Nephron (organoid): ENCODE measurements around the gene CD99L2.

Experiments used
- H3K27ac Mint-ChIP-seq, 3 experiments: 2 replicates each; pipeline ENCODE4 v1.8.0; 2020; ENCODE audit warnings: mixed read lengths in 3 of 3, mild to moderate bottlenecking in 2 of 3, moderate library complexity in 1 of 3
- H3K27me3 Mint-ChIP-seq: 2 replicates; pipeline ENCODE4 v1.8.0; 2021; ENCODE audit warnings: low read depth, mild to moderate bottlenecking, moderate library complexity, mixed read lengths
- H3K36me3 Mint-ChIP-seq: 2 replicates; pipeline ENCODE4 v1.8.0; 2020; ENCODE audit warnings: low read depth, mixed read lengths
- H3K4me1 Mint-ChIP-seq: 2 replicates; pipeline ENCODE4 v1.8.0; 2020; ENCODE audit warnings: mixed read lengths
- H3K4me3 Mint-ChIP-seq, 3 experiments: 2 replicates each; pipeline ENCODE4 v1.8.0; 2020; ENCODE audit warnings: mild to moderate bottlenecking in 3 of 3, mixed read lengths in 3 of 3, moderate library complexity in 2 of 3
- H3K9me3 Mint-ChIP-seq: 2 replicates; pipeline ENCODE4 v1.8.0; 2020; ENCODE audit warnings: mixed read lengths
- TF ChIP-seq, protein P1 (sequence below), 3 experiments: fragments of 200-600 bp; sonication (generic); IDR thresholded peaks; one replicate each; pipeline ENCODE4 v1.5.0; 2021; ENCODE audit warnings: antibody characterized with exemption in 3 of 3; ENCODE audit not compliant: unreplicated experiment in 3 of 3

CD99L2 gene

GRCh38 chrX:150821971-150822370 lies 76.5 kb downstream of the CD99L2 start:
- Mint-ChIP-seq H3K27ac (no peak overlapping the region), H3K27me3 (no peaks in the 10 kb centered on the region), H3K4me1 (no peaks in the 10 kb centered on the region), H3K9me3 (peaks cover 40% of the 10 kb centered on the region), H3K36me3 (peaks cover 50% of the 10 kb centered on the region), H3K4me3 (no peak overlapping the region)
- TF ChIP-seq, protein P1, sequence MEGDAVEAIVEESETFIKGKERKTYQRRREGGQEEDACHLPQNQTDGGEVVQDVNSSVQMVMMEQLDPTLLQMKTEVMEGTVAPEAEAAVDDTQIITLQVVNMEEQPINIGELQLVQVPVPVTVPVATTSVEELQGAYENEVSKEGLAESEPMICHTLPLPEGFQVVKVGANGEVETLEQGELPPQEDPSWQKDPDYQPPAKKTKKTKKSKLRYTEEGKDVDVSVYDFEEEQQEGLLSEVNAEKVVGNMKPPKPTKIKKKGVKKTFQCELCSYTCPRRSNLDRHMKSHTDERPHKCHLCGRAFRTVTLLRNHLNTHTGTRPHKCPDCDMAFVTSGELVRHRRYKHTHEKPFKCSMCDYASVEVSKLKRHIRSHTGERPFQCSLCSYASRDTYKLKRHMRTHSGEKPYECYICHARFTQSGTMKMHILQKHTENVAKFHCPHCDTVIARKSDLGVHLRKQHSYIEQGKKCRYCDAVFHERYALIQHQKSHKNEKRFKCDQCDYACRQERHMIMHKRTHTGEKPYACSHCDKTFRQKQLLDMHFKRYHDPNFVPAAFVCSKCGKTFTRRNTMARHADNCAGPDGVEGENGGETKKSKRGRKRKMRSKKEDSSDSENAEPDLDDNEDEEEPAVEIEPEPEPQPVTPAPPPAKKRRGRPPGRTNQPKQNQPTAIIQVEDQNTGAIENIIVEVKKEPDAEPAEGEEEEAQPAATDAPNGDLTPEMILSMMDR (IDR thresholded peaks at IDR 0.05; ENCODE audit: unreplicated experiment in 3 of 3) = no peak

- H3K27me3 Mint-ChIP-seq = no peaks in the 10 kb centered on the region
- no peaks in the 10 kb centered on the region for H3K4me1 Mint-ChIP-seq
- TF ChIP-seq, protein P1 (IDR thresholded peaks at IDR 0.05; ENCODE audit: unreplicated experiment in 3 of 3) = no peak
- peaks cover 13% of the 10 kb centered on the region for H3K9me3 Mint-ChIP-seq
- H3K4me3 Mint-ChIP-seq = no peak overlapping the region
- peaks cover 30% of the 10 kb centered on the region for H3K36me3 Mint-ChIP-seq
- no peak overlapping the region for H3K27ac Mint-ChIP-seq
Measured at GRCh38 chrX:150813922-150814321, 84.5 kb downstream of the CD99L2 start.

DNA sequence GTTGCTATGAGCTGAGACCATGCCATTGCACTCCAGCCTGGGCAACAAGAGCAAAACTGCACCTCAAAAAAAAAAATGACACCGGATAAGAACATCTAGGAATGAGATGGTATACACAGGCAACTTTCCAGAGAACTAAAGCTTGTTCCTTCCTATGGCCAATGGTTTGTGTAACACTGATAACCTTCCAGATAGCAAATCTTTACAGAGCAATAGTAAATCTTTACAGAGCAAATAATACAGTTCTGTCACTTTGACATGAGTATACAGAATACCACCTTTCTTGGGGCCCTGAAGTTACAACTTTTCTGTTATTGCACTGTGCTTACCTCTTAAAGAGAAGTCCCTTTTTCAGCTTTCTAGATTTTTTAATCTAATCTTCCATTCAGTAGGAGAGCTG lies 91.6 kb downstream of the CD99L2 start:
- Mint-ChIP-seq H3K4me3 (no peak overlapping the region), H3K9me3 (peaks cover 18% of the 10 kb centered on the region), H3K4me1 (no peaks in the 10 kb centered on the region), H3K36me3 (peaks cover 23% of the 10 kb centered on the region), H3K27ac (no peak overlapping the region), H3K27me3 (no peaks in the 10 kb centered on the region)
- TF ChIP-seq, protein P1 (IDR thresholded peaks at IDR 0.05; ENCODE audit: unreplicated experiment in 3 of 3) = no peak

DNA sequence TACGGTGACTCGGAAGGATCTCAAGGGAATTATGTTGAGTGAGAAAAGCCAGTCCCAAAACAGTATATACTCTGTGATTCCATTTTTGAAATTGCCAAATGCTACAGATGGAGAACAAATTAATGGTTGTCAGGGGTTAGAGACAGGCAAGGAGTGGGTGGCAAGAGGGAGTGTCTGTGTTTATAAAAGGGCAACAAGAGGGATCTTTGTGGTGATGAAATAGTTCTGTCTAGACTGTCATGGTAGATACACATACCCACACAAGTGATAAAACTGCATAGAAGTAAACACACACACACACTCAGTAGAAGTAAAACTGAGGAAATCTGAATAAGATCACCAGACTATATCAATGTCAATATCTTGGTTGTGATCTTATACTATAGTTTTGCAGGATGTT lies 92.7 kb downstream of the CD99L2 start:
- Mint-ChIP-seq H3K27ac (no peak overlapping the region), H3K4me1 (no peaks in the 10 kb centered on the region), H3K27me3 (no peaks in the 10 kb centered on the region), H3K9me3 (peaks cover 18% of the 10 kb centered on the region), H3K36me3 (peaks cover 23% of the 10 kb centered on the region), H3K4me3 (no peak overlapping the region)
- TF ChIP-seq, protein P1 (IDR thresholded peaks at IDR 0.05; ENCODE audit: unreplicated experiment in 3 of 3) = no peak

DNA sequence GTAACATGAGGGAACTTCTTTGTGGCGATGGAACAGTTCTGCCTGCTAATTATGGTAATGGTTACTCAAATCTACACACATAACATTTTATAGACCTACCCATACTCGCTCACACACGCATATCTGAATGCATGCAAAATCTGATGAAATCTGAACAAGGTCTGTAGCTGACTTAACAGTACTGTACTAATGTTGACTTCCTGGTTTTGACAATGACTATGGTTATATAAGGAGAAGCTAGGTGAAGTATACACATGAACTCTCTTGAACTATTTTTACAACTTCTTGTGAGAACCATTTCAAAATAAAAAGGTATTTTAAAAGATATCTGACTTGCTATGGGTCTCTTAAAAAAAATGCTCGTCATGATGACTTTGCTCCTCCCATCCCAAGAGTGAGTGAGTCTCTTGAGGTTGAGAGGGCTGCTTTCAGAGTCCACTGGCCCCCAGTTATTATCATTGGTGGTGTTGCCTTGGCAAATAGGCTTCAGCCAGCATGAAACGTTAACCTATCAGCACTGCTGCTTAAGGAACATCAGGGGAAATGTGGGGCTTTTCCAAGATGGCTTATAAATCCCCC lies 105.4 kb downstream of the CD99L2 start:
- TF ChIP-seq, protein P1 (IDR thresholded peaks at IDR 0.05; ENCODE audit: unreplicated experiment in 3 of 3) = no peak

DNA sequence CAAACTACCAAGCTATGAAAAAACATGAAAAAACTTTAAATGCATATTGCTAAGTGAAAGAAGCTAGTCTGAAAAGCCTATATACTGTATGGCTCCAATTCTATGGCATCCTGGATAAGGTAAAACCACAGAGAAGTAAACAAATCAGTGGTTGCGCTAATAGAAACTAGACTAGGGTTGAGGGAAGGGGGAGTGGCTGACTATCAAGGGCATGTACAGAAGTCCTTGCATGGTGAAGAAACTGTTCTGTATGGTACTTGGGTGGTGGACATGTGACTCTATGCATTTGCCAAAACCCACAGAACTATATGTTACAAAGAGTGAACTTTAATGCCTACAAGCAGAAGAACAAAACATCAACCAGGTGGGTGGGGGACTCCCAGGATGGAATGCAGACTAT lies 108.4 kb downstream of the CD99L2 start:
- H3K4me3 Mint-ChIP-seq = no peak overlapping the region
- no peak overlapping the region for H3K27ac Mint-ChIP-seq
- peaks cover 12% of the 10 kb centered on the region for H3K9me3 Mint-ChIP-seq
- TF ChIP-seq, protein P1 (IDR thresholded peaks at IDR 0.05; ENCODE audit: unreplicated experiment in 3 of 3) = no peak
- no peaks in the 10 kb centered on the region for H3K4me1 Mint-ChIP-seq
- peaks cover 63% of the 10 kb centered on the region for H3K36me3 Mint-ChIP-seq
- no peaks in the 10 kb centered on the region for H3K27me3 Mint-ChIP-seq

More for the DNA sequence above, 105.4 kb downstream of the CD99L2 start:
- Mint-ChIP-seq H3K4me3 (no peak overlapping the region), H3K27ac (no peak overlapping the region), H3K4me1 (no peaks in the 10 kb centered on the region), H3K36me3 (peaks cover 54% of the 10 kb centered on the region), H3K9me3 (peaks cover 16% of the 10 kb centered on the region), H3K27me3 (no peaks in the 10 kb centered on the region)
